Endothelial cell of umbilical vein (primary cell): ENCODE results near the gene TXNDC8. TPM values are rescaled to one million over a fixed set of nuclear protein-coding genes. Genes with fewer than 3 reads are reported as not detected.
"Not testable (repeated sequence)": the region's sequence is repeated elsewhere in the genome, so short reads cannot be mapped to it uniquely, and the experiment has no call there.

Experiments
- BruUV-seq: library from RNA; stranded (reverse); fragments of 400-500 nt; replicated peaks from 2 replicates; lab custom pipeline; 2021; lab: Mats Ljungman, UMichigan
- CTCF ChIA-PET: fragments of 300-600, 350-600 bp; sonication (Branson Sonifier 250); formaldehyde crosslinking; loops from one replicate; lab custom pipeline; 2021; ENCODE audit warnings: antibody characterized with exemption, inconsistent platforms; lab: Charles Lee
- POLR2A ChIA-PET: fragments of 300-600, 350-600 bp; sonication (Branson Sonifier 250); formaldehyde crosslinking; loops from one replicate; lab custom pipeline; 2021; ENCODE audit warnings: antibody characterized with exemption, inconsistent platforms; lab: Charles Lee
- DNase-seq: peaks from one replicate; pipeline ENCODE4 v3.0.0-alpha.2; 2011; ENCODE audit warnings: low read depth, low spot score
- FAIRE-seq: peaks from 2 replicates; lab custom pipeline; 2011; peaks lifted over from hg19 to GRCh38; lab: Jason Lieb, UNC
- H2AFZ ChIP-seq: 2 replicates; pipeline ENCODE4 v1.6.0; 2012; ENCODE audit warnings: low read depth, low read length, control low read depth, inconsistent platforms
- H3K27ac ChIP-seq: 2 replicates; pipeline ENCODE4 v1.5.1; 2011; ENCODE audit warnings: low read depth, mild to moderate bottlenecking, control low read depth, low read length, moderate library complexity; ENCODE audit not compliant: insufficient read depth
- H3K27me3 ChIP-seq, 2 experiments: 2 replicates each; pipeline versions ENCODE4 v1.6.0 to v1.6.1; 2011; ENCODE audit warnings: low read length in 2 of 2, mixed read lengths in 1 of 2; ENCODE audit not compliant: control insufficient read depth in 2 of 2, insufficient read depth in 2 of 2
- H3K36me3 ChIP-seq, 2 experiments: 2 replicates in 1 of 2; 3 replicates in 1 of 2; pipeline ENCODE4 v1.5.1; 2011; ENCODE audit warnings: low read length in 2 of 2, mild to moderate bottlenecking in 1 of 2, moderate library complexity in 1 of 2; ENCODE audit not compliant: control insufficient read depth in 2 of 2, insufficient read depth in 2 of 2; ENCODE audit errors: extremely low read depth in 1 of 2
- H3K4me1 ChIP-seq: 3 replicates; pipeline ENCODE4 v1.5.1; 2011; ENCODE audit warnings: mild to moderate bottlenecking, low read length; ENCODE audit not compliant: control insufficient read depth, insufficient read depth; ENCODE audit errors: extremely low read depth
- H3K4me2 ChIP-seq: 2 replicates; pipeline ENCODE4 v1.6.1; 2011; ENCODE audit warnings: low read length, control low read depth, mixed read lengths; ENCODE audit not compliant: insufficient read depth
- H3K4me3 ChIP-seq, 3 experiments: fragments of 200-600 bp in 1 of 3; sonication (generic), shearing (Covaris generic) in 1 of 3; replicated peaks in 1 of 3; 2 replicates each; pipeline ENCODE4 v1.5.1; 2011 to 2016; ENCODE audit warnings: control low read depth in 3 of 3, low read length in 3 of 3, mild to moderate bottlenecking in 2 of 3, inconsistent platforms in 1 of 3, low read depth in 1 of 3, moderate library complexity in 1 of 3; ENCODE audit not compliant: insufficient read depth in 1 of 3
- H3K79me2 ChIP-seq: 2 replicates; pipeline ENCODE4 v1.6.0; 2012; ENCODE audit warnings: low read length, inconsistent platforms; ENCODE audit not compliant: control insufficient read depth, insufficient read depth
- H3K9ac ChIP-seq: replicated peaks from 2 replicates; pipeline ENCODE3; 2011; ENCODE audit warnings: low read length, control low read depth; ENCODE audit not compliant: insufficient read depth; ENCODE audit errors: extremely low read depth
- H3K9me1 ChIP-seq: replicated peaks from 3 replicates; pipeline ENCODE4 v1.6.0; 2011; ENCODE audit warnings: mild to moderate bottlenecking, low read length; ENCODE audit not compliant: control insufficient read depth, insufficient read depth; ENCODE audit errors: extremely low read depth
- H3K9me3 ChIP-seq: replicated peaks from 2 replicates; pipeline ENCODE4 v1.5.1; 2012; ENCODE audit warnings: low read length, inconsistent platforms; ENCODE audit not compliant: control insufficient read depth, insufficient read depth
- H4K20me1 ChIP-seq: replicated peaks from 2 replicates; pipeline ENCODE3; 2011; ENCODE audit warnings: mild to moderate bottlenecking, low read length; ENCODE audit not compliant: control insufficient read depth, insufficient read depth; ENCODE audit errors: extremely low read depth
- FOS ChIP-seq: IDR thresholded peaks from 2 replicates; pipeline ENCODE4 v1.6.1; 2011; ENCODE audit warnings: mild to moderate bottlenecking, low read length, moderate library complexity, borderline replicate concordance; ENCODE audit not compliant: insufficient read depth
- MAX ChIP-seq: IDR thresholded peaks from 2 replicates; pipeline ENCODE4 v1.6.1; 2011; ENCODE audit not compliant: insufficient read depth, insufficient read length
- MYC ChIP-seq: IDR thresholded peaks from one replicate; pipeline ENCODE4 v1.6.1; 2011; ENCODE audit warnings: mild to moderate bottlenecking, low read depth, low read length
- POLR2A ChIP-seq: IDR thresholded peaks from 2 replicates; pipeline ENCODE4 v1.6.1; 2012; ENCODE audit warnings: low read depth, mild to moderate bottlenecking, control low read depth, low read length
- POLR2AphosphoS5 ChIP-seq: IDR thresholded peaks from 2 replicates; pipeline ENCODE4 v1.6.1; 2012; ENCODE audit warnings: low read depth, mild to moderate bottlenecking, control low read depth, low read length, moderate library complexity; ENCODE audit not compliant: insufficient read depth
- dilution Hi-C: fragments of 300-500 bp; cut with MboI; formaldehyde crosslinking; loops from one replicate; pipeline ENCODE4 v1.15.0; 2019; ENCODE audit warnings: low sequenced_read_pairs; ENCODE audit not compliant: extremely low pct_ligation_motif_present
- intact Hi-C: fragments of 100-400 bp; cut with micrococcal nuclease; formaldehyde crosslinking; loops from one replicate; pipeline ENCODE4 v1.10.0; 2022
- polyA plus RNA-seq, 4 experiments: library from polyadenylated mRNA; depleted of rRNA in 3 of 4; stranded (reverse) in 3 of 4; unstranded in 1 of 4; fragments of >200 nt; gene quantifications; 2 replicates each; pipeline versions ENCODE4 v1.2.1 to v1.2.3, GENCODE V29; 2011 to 2012; ENCODE audit warnings: missing spikeins in 1 of 4
- total RNA-seq: library from RNA; stranded (reverse); gene quantifications from 2 replicates; pipeline ENCODE4 v1.2.3, GENCODE V29; 2021

TXNDC8 gene
- total and polyA plus RNA-seq, 2 donors (not counting 3 experiments of a cell fraction or from before 2014, with no cell fraction given) = not detected

DNA sequence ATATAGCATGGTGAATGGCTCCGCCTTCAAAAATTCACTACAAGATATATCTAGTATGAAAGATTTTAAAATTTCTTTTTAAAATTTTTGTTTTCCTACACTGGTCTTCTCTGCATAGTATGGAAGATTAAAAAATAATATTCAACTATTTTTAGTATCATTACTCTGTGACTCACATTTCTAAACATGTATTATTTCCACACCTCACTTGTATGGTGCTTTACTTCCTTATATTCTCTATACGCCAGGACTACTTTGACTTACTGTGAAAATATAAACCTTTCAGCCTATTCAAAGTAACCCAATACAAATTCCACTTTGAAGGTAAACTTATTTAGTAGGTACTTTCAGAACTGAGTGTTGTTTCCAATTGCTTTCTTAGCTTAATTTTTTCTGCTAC, 26.8 kb upstream of the TXNDC8 start:
- Histone ChIP-seq H3K9ac (no peak overlapping the region), H3K4me3 (no peak overlapping the region), H3K36me3 (no peaks in the 10 kb centered on the region), H3K4me2 (no peak overlapping the region), H3K4me1 (no peaks in the 10 kb centered on the region), H4K20me1 (no peaks in the 10 kb centered on the region), H2AFZ (no peak overlapping the region), H3K79me2 (no peaks in the 10 kb centered on the region), H3K9me1 (no peaks in the 10 kb centered on the region), H3K27ac (no peak overlapping the region), H3K9me3 (no peaks in the 10 kb centered on the region), H3K27me3 (no peaks in the 10 kb centered on the region)
- no TSS peak for BruUV-seq
- intact Hi-C loops = no loop called here
- POLR2A ChIA-PET = no interaction called here
- dilution Hi-C loops = no loop called here
- TF ChIP-seq MAX = no peak
- no peak for TF ChIP-seq MYC
- no peak for TF ChIP-seq POLR2AphosphoS5
- TF ChIP-seq POLR2A = no peak
- TF ChIP-seq FOS = no peak
- FAIRE-seq (no peak), DNase-seq (no peak)
- CTCF ChIA-PET = no interaction called here

DNA sequence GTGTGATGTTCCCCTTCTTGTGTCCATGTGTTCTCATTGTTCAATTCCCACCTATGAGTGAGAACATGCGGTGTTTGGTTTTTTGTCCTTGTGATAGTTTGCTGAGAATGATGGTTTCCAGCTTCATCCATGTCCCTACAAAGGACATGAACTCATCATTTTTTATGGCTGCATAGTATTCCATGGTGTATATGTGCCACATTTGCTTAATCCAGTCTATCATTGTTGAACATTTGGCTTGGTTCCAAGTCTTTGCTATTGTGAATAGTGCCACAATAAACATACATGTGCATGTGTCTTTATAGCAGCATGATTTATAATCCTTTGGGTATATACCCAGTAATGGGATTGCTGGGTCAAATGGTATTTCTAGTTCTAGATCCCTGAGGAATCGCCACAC, 21.3 kb upstream of the TXNDC8 start:
- H3K79me2 ChIP-seq, CTCF ChIA-PET, H3K9me1 ChIP-seq, dilution Hi-C loops, H3K36me3 ChIP-seq, H3K4me3 ChIP-seq, H3K9me3 ChIP-seq, H3K27me3 ChIP-seq, H2AFZ ChIP-seq, FAIRE-seq, H3K4me1 ChIP-seq, BruUV-seq, DNase-seq, H4K20me1 ChIP-seq, H3K9ac ChIP-seq, POLR2A ChIA-PET, intact Hi-C loops, H3K27ac ChIP-seq, H3K4me2 ChIP-seq: not testable (repeated sequence)
